H9 (cell line): ENCODE data around the gene SCRN3. TPM values are rescaled to one million over a fixed set of nuclear protein-coding genes. Genes with fewer than 3 reads are reported as not detected.

ENCODE experiments used
- DNase-seq: peaks from one replicate; pipeline ENCODE4 v3.0.0-alpha.2; 2017
- H2AFZ ChIP-seq: one replicate; pipeline ENCODE4 v1.6.1; 2013; ENCODE audit warnings: mild to moderate bottlenecking, low read length, control low read depth, moderate library complexity
- H2AK5ac ChIP-seq: 2 replicates; pipeline ENCODE4 v1.6.1; 2013; ENCODE audit warnings: low read length, control low read depth, mixed read lengths; ENCODE audit not compliant: insufficient read length
- H2BK120ac ChIP-seq: one replicate; pipeline ENCODE4 v1.6.1; 2013; ENCODE audit warnings: low read depth, mild to moderate bottlenecking, low read length, control low read depth, inconsistent platforms; ENCODE audit not compliant: poor library complexity, severe bottlenecking
- H2BK12ac ChIP-seq: 2 replicates; pipeline ENCODE4 v1.6.1; 2013; ENCODE audit warnings: low read length, control low read depth, mixed read lengths, low read depth; ENCODE audit not compliant: insufficient read length
- H2BK15ac ChIP-seq: 2 replicates; pipeline ENCODE4 v1.6.1; 2013; ENCODE audit warnings: low read depth, low read length, control low read depth
- H2BK20ac ChIP-seq: one replicate; pipeline ENCODE4 v1.6.1; 2013; ENCODE audit warnings: low read depth, mild to moderate bottlenecking, low read length, control low read depth, inconsistent platforms; ENCODE audit not compliant: poor library complexity, severe bottlenecking
- H2BK5ac ChIP-seq: 2 replicates; pipeline ENCODE4 v1.6.1; 2013; ENCODE audit warnings: low read length, control low read depth, mixed read lengths; ENCODE audit not compliant: insufficient read length
- H3K14ac ChIP-seq: 2 replicates; pipeline ENCODE4 v1.6.1; 2013; ENCODE audit warnings: low read length, control low read depth; ENCODE audit not compliant: insufficient read depth
- H3K18ac ChIP-seq: 2 replicates; pipeline ENCODE4 v1.6.1; 2013; ENCODE audit warnings: low read depth, mild to moderate bottlenecking, mixed read lengths, low read length, control low read depth; ENCODE audit not compliant: insufficient read length
- H3K23ac ChIP-seq: 2 replicates; pipeline ENCODE4 v1.6.1; 2013; ENCODE audit warnings: low read length, control low read depth, mixed read lengths, low read depth; ENCODE audit not compliant: insufficient read length
- H3K23me2 ChIP-seq: 2 replicates; pipeline ENCODE4 v1.6.1; 2013; ENCODE audit warnings: low read depth, mild to moderate bottlenecking, mixed read lengths, low read length, control low read depth; ENCODE audit not compliant: insufficient read length, poor library complexity, severe bottlenecking
- H3K27ac ChIP-seq: 2 replicates; pipeline ENCODE4 v1.5.1; 2013; ENCODE audit warnings: low read length, control low read depth, mixed read lengths, low read depth; ENCODE audit not compliant: insufficient read length
- H3K27me3 ChIP-seq: 2 replicates; pipeline ENCODE4 v1.6.1; 2013; ENCODE audit warnings: low read length, control low read depth, inconsistent platforms; ENCODE audit not compliant: insufficient read depth
- H3K4ac ChIP-seq: 2 replicates; pipeline ENCODE4 v1.6.1; 2013; ENCODE audit warnings: low read depth, mild to moderate bottlenecking, control low read depth, inconsistent platforms, low read length, moderate library complexity
- H3K4me1 ChIP-seq: 2 replicates; pipeline ENCODE4 v1.6.1; 2013; ENCODE audit warnings: low read length, control low read depth, inconsistent platforms; ENCODE audit not compliant: insufficient read depth
- H3K4me2 ChIP-seq: 2 replicates; pipeline ENCODE4 v1.6.1; 2013; ENCODE audit warnings: low read length, control low read depth, mixed read lengths; ENCODE audit not compliant: insufficient read length, insufficient read depth
- H3K56ac ChIP-seq: 2 replicates; pipeline ENCODE4 v1.6.1; 2013; ENCODE audit warnings: low read depth, mild to moderate bottlenecking, mixed read lengths, low read length, control low read depth; ENCODE audit not compliant: insufficient read length
- H3K79me1 ChIP-seq: 2 replicates; pipeline ENCODE4 v1.6.1; 2013; ENCODE audit warnings: low read depth, mild to moderate bottlenecking, moderate library complexity, low read length, control low read depth, inconsistent platforms; ENCODE audit not compliant: insufficient read depth, poor library complexity, severe bottlenecking
- H3K79me2 ChIP-seq: 2 replicates; pipeline ENCODE4 v1.6.1; 2013; ENCODE audit warnings: low read length, control low read depth, inconsistent platforms; ENCODE audit not compliant: insufficient read depth
- H3K9ac ChIP-seq: 2 replicates; pipeline ENCODE4 v1.6.1; 2013; ENCODE audit warnings: low read length, control low read depth, mixed read lengths; ENCODE audit not compliant: insufficient read length; ENCODE audit errors: extremely low read depth
- H3K9me3 ChIP-seq: one replicate; pipeline ENCODE4 v1.6.1; 2013; ENCODE audit warnings: low read depth, low read length, inconsistent platforms; ENCODE audit not compliant: control insufficient read depth
- H3T11ph ChIP-seq: one replicate; pipeline ENCODE4 v1.6.1; 2013; ENCODE audit warnings: mild to moderate bottlenecking, low read length, control low read depth, inconsistent platforms
- H4K20me1 ChIP-seq: one replicate; pipeline ENCODE4 v1.6.1; 2013; ENCODE audit not compliant: control insufficient read depth, insufficient read length, insufficient read depth
- H4K5ac ChIP-seq: 2 replicates; pipeline ENCODE4 v1.6.1; 2013; ENCODE audit warnings: low read depth, mild to moderate bottlenecking, mixed read lengths, low read length, control low read depth; ENCODE audit not compliant: insufficient read length
- H4K8ac ChIP-seq: replicated peaks from 2 replicates; pipeline ENCODE4 v1.6.1; 2013; ENCODE audit warnings: low read length, control low read depth, mixed read lengths, low read depth; ENCODE audit not compliant: insufficient read length
- H4K91ac ChIP-seq: 2 replicates; pipeline ENCODE4 v1.6.1; 2013; ENCODE audit warnings: low read depth, mild to moderate bottlenecking, moderate library complexity, mixed read lengths, low read length, control low read depth; ENCODE audit not compliant: insufficient read length
- H3K27ac Mint-ChIP-seq, 3 experiments: 2 replicates in 2 of 3; 3 replicates in 1 of 3; pipeline ENCODE4 v1.8.0; 2020 to 2021; ENCODE audit warnings: mixed read lengths in 3 of 3, mild to moderate bottlenecking in 1 of 3, moderate library complexity in 1 of 3
- H3K27me3 Mint-ChIP-seq: 2 replicates; pipeline ENCODE4 v1.8.0; 2021; ENCODE audit warnings: low read depth, mild to moderate bottlenecking, moderate library complexity, mixed read lengths
- H3K36me3 Mint-ChIP-seq, 3 experiments: 2 replicates in 2 of 3; 3 replicates in 1 of 3; pipeline ENCODE4 v1.8.0; 2020 to 2021; ENCODE audit warnings: low read depth in 3 of 3, mixed read lengths in 3 of 3; ENCODE audit not compliant: insufficient read depth in 1 of 3
- H3K4me1 Mint-ChIP-seq, 2 experiments: 2 replicates each; pipeline ENCODE4 v1.8.0; 2020; ENCODE audit warnings: mixed read lengths in 2 of 2
- H3K4me3 Mint-ChIP-seq, 2 experiments: 2 replicates in 1 of 2; 3 replicates in 1 of 2; pipeline ENCODE4 v1.8.0; 2020 to 2021; ENCODE audit warnings: mild to moderate bottlenecking in 2 of 2, mixed read lengths in 2 of 2, moderate library complexity in 1 of 2
- H3K9me3 Mint-ChIP-seq, 2 experiments: 2 replicates in 1 of 2; 3 replicates in 1 of 2; pipeline ENCODE4 v1.8.0; 2020; ENCODE audit warnings: mild to moderate bottlenecking in 2 of 2, mixed read lengths in 2 of 2, moderate library complexity in 1 of 2
- CTCF ChIP-seq: fragments of 200-600 bp; sonication (generic); conservative IDR thresholded peaks from 3 replicates; pipeline ENCODE4 v1.8.0; 2021; ENCODE audit warnings: antibody characterized with exemption, mild to moderate bottlenecking
- WGBS: extraction: QIAGEN DNeasy Blood & Tissue Kit; methylation state at CpG from one replicate; pipeline ENCODE4 v1.1.7; 2013; ENCODE audit warnings: missing lambda C conversion rate, low lambda C conversion rate, mixed read lengths; ENCODE audit not compliant: insufficient read length; ENCODE audit errors: extremely low coverage; 5-methylcytosine and 5-hydroxymethylcytosine counted together
- total RNA-seq: library from RNA; stranded (reverse); gene quantifications from 2 replicates; pipeline ENCODE4 v1.2.1, GENCODE V29; 2021

SCRN3 gene
- total RNA-seq, 1 experiment from 2014 or later: 8.7 TPM

- H3K4me1 ChIP-seq: no peaks in the 10 kb centered on the region
- no peaks in the 10 kb centered on the region for H3K27me3 ChIP-seq
- H2BK20ac ChIP-seq: no peak overlapping the region
- no peak overlapping the region for H2BK120ac ChIP-seq
- H3K36me3 Mint-ChIP-seq: peaks cover 5 to 19% (median 14%) of the 10 kb centered on the region in 3 experiments
- no peaks in the 10 kb centered on the region; a peak in 1 of 4 replicates for H3K4me1 Mint-ChIP-seq
- no peak overlapping the region for H3K23ac ChIP-seq
- H3K27ac ChIP-seq: no peak overlapping the region
- no peak overlapping the region for H3K14ac ChIP-seq
- no peak overlapping the region for H3K4ac ChIP-seq
- H4K91ac ChIP-seq: no peak overlapping the region
- no peak overlapping the region for H4K8ac ChIP-seq
- H3K27me3 Mint-ChIP-seq: no peaks in the 10 kb centered on the region
- no peak overlapping the region for H3K9ac ChIP-seq
- H3K4me3 Mint-ChIP-seq: no peak overlapping the region
- no peaks in the 10 kb centered on the region for H3K23me2 ChIP-seq
- H4K5ac ChIP-seq: no peak overlapping the region
- H3K9me3 Mint-ChIP-seq: peaks cover 2 to 3% of the 10 kb centered on the region in 2 experiments; a peak in 3 of 5 replicates
- H2AK5ac ChIP-seq: no peak overlapping the region
- no peak overlapping the region for H3T11ph ChIP-seq
- no peak overlapping the region for H3K18ac ChIP-seq
- no peak overlapping the region for H2BK12ac ChIP-seq
- no peak for TF ChIP-seq CTCF
- no peak overlapping the region for H2BK15ac ChIP-seq
- no peaks in the 10 kb centered on the region for H3K79me1 ChIP-seq
- H3K4me2 ChIP-seq: no peak overlapping the region
- no peak overlapping the region for H3K27ac Mint-ChIP-seq
- WGBS: no CpG with 5 or more reads among the region's 1 CpG
- H2BK5ac ChIP-seq: no peak overlapping the region
- no peak overlapping the region for H2AFZ ChIP-seq
- no peak for DNase-seq
- no peaks in the 10 kb centered on the region for H3K79me2 ChIP-seq
- H4K20me1 ChIP-seq: no peaks in the 10 kb centered on the region
- H3K56ac ChIP-seq: no peak overlapping the region
- no peaks in the 10 kb centered on the region for H3K9me3 ChIP-seq
These were observed 36.4 kb downstream of the SCRN3 start for GRCh38 chr2:174431902-174432301.
